Astrocyte (in vitro differentiated cells and primary cell): ENCODE results near the gene RSL24D1. TPM values are rescaled to one million over a fixed set of nuclear protein-coding genes. Genes with fewer than 3 reads are reported as not detected.

ENCODE experiments used
- DNase-seq: peaks from one replicate; pipeline ENCODE4 v3.0.0-alpha.2; 2010; ENCODE audit warnings: low read depth
- FAIRE-seq: peaks from 2 replicates; lab custom pipeline; 2011; peaks lifted over from hg19 to GRCh38; lab: Jason Lieb, UNC
- H2AFZ ChIP-seq: 2 replicates; pipeline ENCODE4 v1.6.0; 2012; ENCODE audit warnings: low read depth, low read length, inconsistent platforms
- H3K27ac ChIP-seq: 2 replicates; pipeline ENCODE4 v1.5.1; 2011; ENCODE audit warnings: low read depth, low read length, inconsistent platforms
- H3K27me3 ChIP-seq: 2 replicates; pipeline ENCODE4 v1.6.0; 2011; ENCODE audit warnings: low read length, inconsistent platforms; ENCODE audit not compliant: insufficient read depth
- H3K36me3 ChIP-seq: 2 replicates; pipeline ENCODE4 v1.5.1; 2011; ENCODE audit warnings: low read length, inconsistent platforms; ENCODE audit not compliant: insufficient read depth
- H3K4me1 ChIP-seq: 2 replicates; pipeline ENCODE4 v1.5.1; 2011; ENCODE audit warnings: low read length, inconsistent platforms; ENCODE audit not compliant: insufficient read depth
- H3K4me2 ChIP-seq: 2 replicates; pipeline ENCODE4 v1.6.0; 2012; ENCODE audit warnings: low read length, inconsistent platforms
- H3K4me3 ChIP-seq: 2 replicates; pipeline ENCODE4 v1.5.1; 2011; ENCODE audit warnings: low read depth, mild to moderate bottlenecking, low read length, inconsistent platforms; ENCODE audit not compliant: insufficient read depth
- H3K79me2 ChIP-seq: 2 replicates; pipeline ENCODE4 v1.6.0; 2012; ENCODE audit warnings: mild to moderate bottlenecking, low read length, inconsistent platforms; ENCODE audit not compliant: insufficient read depth
- H3K9ac ChIP-seq: 2 replicates; pipeline ENCODE4 v1.6.0; 2012; ENCODE audit warnings: mild to moderate bottlenecking, low read length, inconsistent platforms
- H3K9me3 ChIP-seq: 2 replicates; pipeline ENCODE4 v1.5.1; 2012; ENCODE audit warnings: low read depth, mild to moderate bottlenecking, low read length, inconsistent platforms; ENCODE audit not compliant: insufficient read depth
- H4K20me1 ChIP-seq: 2 replicates; pipeline ENCODE4 v1.6.0; 2012; ENCODE audit warnings: low read length, inconsistent platforms; ENCODE audit not compliant: insufficient read depth
- H3K27ac Mint-ChIP-seq: one replicate; pipeline ENCODE4 v1.8.0; 2021; ENCODE audit warnings: mild to moderate bottlenecking, mixed read lengths; ENCODE audit not compliant: unreplicated experiment
- H3K27me3 Mint-ChIP-seq: one replicate; pipeline ENCODE4 v1.8.0; 2021; ENCODE audit warnings: low read depth, mixed read lengths; ENCODE audit not compliant: unreplicated experiment
- H3K36me3 Mint-ChIP-seq: one replicate; pipeline ENCODE4 v1.8.0; 2021; ENCODE audit warnings: low read depth, mixed read lengths; ENCODE audit not compliant: unreplicated experiment
- H3K4me1 Mint-ChIP-seq: one replicate; pipeline ENCODE4 v1.8.0; 2021; ENCODE audit warnings: low read depth, mixed read lengths; ENCODE audit not compliant: unreplicated experiment
- H3K4me3 Mint-ChIP-seq: one replicate; pipeline ENCODE4 v1.8.0; 2021; ENCODE audit warnings: mild to moderate bottlenecking, moderate library complexity, mixed read lengths; ENCODE audit not compliant: unreplicated experiment
- H3K9me3 Mint-ChIP-seq: one replicate; pipeline ENCODE4 v1.8.0; 2021; ENCODE audit warnings: mild to moderate bottlenecking, mixed read lengths; ENCODE audit not compliant: unreplicated experiment
- EZH2 ChIP-seq: IDR thresholded peaks from 2 replicates; pipeline ENCODE4 v1.6.1; 2012; ENCODE audit warnings: mild to moderate bottlenecking, low read length, inconsistent platforms; ENCODE audit not compliant: insufficient read depth
- total RNA-seq: library from RNA; stranded (reverse); gene quantifications from 2 replicates; pipeline ENCODE4 v1.2.1, GENCODE V29; 2021
- TF ChIP-seq, protein P1 (sequence below): IDR thresholded peaks from 2 replicates; pipeline ENCODE4 v1.5.1; 2011; ENCODE audit warnings: low read depth, mild to moderate bottlenecking, inconsistent platforms, low read length, moderate library complexity; ENCODE audit not compliant: insufficient read depth

Gene RSL24D1
- total RNA-seq, 1 donor from 2014 or later, result 76.1 TPM

GRCh38 chr15:55241891-55242290, 45.1 kb upstream of the RSL24D1 start:
- no peak overlapping the region for H3K9ac ChIP-seq
- no peaks in the 10 kb centered on the region for H3K9me3 Mint-ChIP-seq
- no peaks in the 10 kb centered on the region for H3K27me3 Mint-ChIP-seq
- no peak for FAIRE-seq
- TF ChIP-seq EZH2, result no peak
- TF ChIP-seq, protein P1, sequence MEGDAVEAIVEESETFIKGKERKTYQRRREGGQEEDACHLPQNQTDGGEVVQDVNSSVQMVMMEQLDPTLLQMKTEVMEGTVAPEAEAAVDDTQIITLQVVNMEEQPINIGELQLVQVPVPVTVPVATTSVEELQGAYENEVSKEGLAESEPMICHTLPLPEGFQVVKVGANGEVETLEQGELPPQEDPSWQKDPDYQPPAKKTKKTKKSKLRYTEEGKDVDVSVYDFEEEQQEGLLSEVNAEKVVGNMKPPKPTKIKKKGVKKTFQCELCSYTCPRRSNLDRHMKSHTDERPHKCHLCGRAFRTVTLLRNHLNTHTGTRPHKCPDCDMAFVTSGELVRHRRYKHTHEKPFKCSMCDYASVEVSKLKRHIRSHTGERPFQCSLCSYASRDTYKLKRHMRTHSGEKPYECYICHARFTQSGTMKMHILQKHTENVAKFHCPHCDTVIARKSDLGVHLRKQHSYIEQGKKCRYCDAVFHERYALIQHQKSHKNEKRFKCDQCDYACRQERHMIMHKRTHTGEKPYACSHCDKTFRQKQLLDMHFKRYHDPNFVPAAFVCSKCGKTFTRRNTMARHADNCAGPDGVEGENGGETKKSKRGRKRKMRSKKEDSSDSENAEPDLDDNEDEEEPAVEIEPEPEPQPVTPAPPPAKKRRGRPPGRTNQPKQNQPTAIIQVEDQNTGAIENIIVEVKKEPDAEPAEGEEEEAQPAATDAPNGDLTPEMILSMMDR, result no peak
- H3K36me3 Mint-ChIP-seq, result no peaks in the 10 kb centered on the region
- H3K36me3 ChIP-seq, result no peaks in the 10 kb centered on the region
- no peaks in the 10 kb centered on the region for H3K9me3 ChIP-seq
- H2AFZ ChIP-seq, result no peak overlapping the region
- H3K4me1 ChIP-seq, result no peaks in the 10 kb centered on the region
- H4K20me1 ChIP-seq, result no peaks in the 10 kb centered on the region
- no peak overlapping the region for H3K4me3 Mint-ChIP-seq
- no peak overlapping the region for H3K27ac Mint-ChIP-seq
- no peaks in the 10 kb centered on the region for H3K79me2 ChIP-seq
- H3K27me3 ChIP-seq, result no peaks in the 10 kb centered on the region
- H3K4me3 ChIP-seq, result no peak overlapping the region
- H3K4me1 Mint-ChIP-seq, result peaks cover 3% of the 10 kb centered on the region
- peak overlapping the region; percentile 19 for H3K27ac ChIP-seq
- DNase-seq, result peak; percentile 69
- no peak overlapping the region for H3K4me2 ChIP-seq

DNA sequence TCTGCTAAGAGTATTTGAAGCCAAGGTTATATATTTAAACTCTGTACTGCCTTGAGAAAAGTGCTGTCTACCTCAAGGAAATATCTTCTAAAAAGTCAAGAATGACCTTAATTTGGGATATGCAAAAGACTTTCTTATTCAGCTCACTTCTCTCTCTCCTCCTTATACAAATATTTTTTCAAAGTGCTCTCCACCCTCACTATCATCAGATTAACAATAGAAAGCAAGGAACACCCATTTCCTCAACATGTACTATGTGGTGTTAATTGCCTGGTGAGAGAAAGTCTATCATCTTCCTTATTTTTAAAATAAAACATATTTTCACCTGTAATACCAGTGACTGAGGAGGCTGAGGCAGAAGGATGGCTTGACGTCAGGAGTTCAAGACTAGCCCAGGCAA, 44.4 kb upstream of the RSL24D1 start:
- H3K4me3 Mint-ChIP-seq, result no peak overlapping the region
- DNase-seq, result no peak
- H2AFZ ChIP-seq, result no peak overlapping the region
- H3K27ac Mint-ChIP-seq, result no peak overlapping the region
- no peak for FAIRE-seq
- H3K36me3 ChIP-seq, result no peaks in the 10 kb centered on the region
- TF ChIP-seq, protein P1, result no peak
- no peak for TF ChIP-seq EZH2
- H3K79me2 ChIP-seq, result no peaks in the 10 kb centered on the region
- no peak overlapping the region for H3K9ac ChIP-seq
- H3K36me3 Mint-ChIP-seq, result no peaks in the 10 kb centered on the region
- H3K9me3 Mint-ChIP-seq, result no peaks in the 10 kb centered on the region
- H3K9me3 ChIP-seq, result no peaks in the 10 kb centered on the region
- H3K4me2 ChIP-seq, result no peak overlapping the region
- H3K4me1 Mint-ChIP-seq, result peaks cover 3% of the 10 kb centered on the region
- H3K27me3 ChIP-seq, result no peaks in the 10 kb centered on the region
- H3K4me1 ChIP-seq, result no peaks in the 10 kb centered on the region
- H4K20me1 ChIP-seq, result no peaks in the 10 kb centered on the region
- H3K27ac ChIP-seq, result no peak overlapping the region
- no peak overlapping the region for H3K4me3 ChIP-seq
- H3K27me3 Mint-ChIP-seq, result no peaks in the 10 kb centered on the region

- no peaks in the 10 kb centered on the region for H4K20me1 ChIP-seq
- peaks cover 3% of the 10 kb centered on the region for H3K4me1 Mint-ChIP-seq
- H3K4me1 ChIP-seq, result no peaks in the 10 kb centered on the region
- DNase-seq (no peak), FAIRE-seq (no peak)
- no peaks in the 10 kb centered on the region for H3K36me3 Mint-ChIP-seq
- H3K4me2 ChIP-seq, result no peak overlapping the region
- no peaks in the 10 kb centered on the region for H3K79me2 ChIP-seq
- no peak overlapping the region for H3K4me3 Mint-ChIP-seq
- TF ChIP-seq EZH2, result no peak
- TF ChIP-seq, protein P1, result no peak
- H3K9me3 ChIP-seq, result no peaks in the 10 kb centered on the region
- no peak overlapping the region for H3K27ac Mint-ChIP-seq
- no peaks in the 10 kb centered on the region for H3K9me3 Mint-ChIP-seq
- no peak overlapping the region for H3K4me3 ChIP-seq
- H3K27me3 ChIP-seq, result no peaks in the 10 kb centered on the region
- no peaks in the 10 kb centered on the region for H3K36me3 ChIP-seq
- no peak overlapping the region for H2AFZ ChIP-seq
- H3K27ac ChIP-seq, result no peak overlapping the region
- H3K27me3 Mint-ChIP-seq, result no peaks in the 10 kb centered on the region
- no peak overlapping the region for H3K9ac ChIP-seq
These were observed 43.5 kb upstream of the RSL24D1 start for GRCh38 chr15:55240125-55240760.
